Heart left ventricle (tissue), 13 donors: ENCODE data around the gene DIP2C.

Experiments used
- POLR2A ChIP-seq, 2 donors: fragments of 450-650 bp; IDR thresholded peaks; one replicate each; pipeline ENCODE4 v1.6.1; 2017; ENCODE audit warnings: antibody characterized with exemption in 2 of 2, mild to moderate bottlenecking in 2 of 2, moderate library complexity in 2 of 2
- TF ChIP-seq, protein P1 (sequence below), 12 donors: fragments of 200-600 bp; sonication (generic) in 4 of 12; IDR thresholded peaks; one replicate each; pipeline versions ENCODE4 v1.5.0 to v1.8.0; 2018 to 2022; ENCODE audit warnings: antibody characterized with exemption in 12 of 12, mild to moderate bottlenecking in 5 of 12
- donor health status: ischemic (EF 13 %, LVEDD 7.1; RV severe dilation, severe dysfunction).
- donor health status: DM: no; HTN: yes; CAD: no.
- donor health status: DM: no; HTN: no; CAD: no.
- donor health status: ischemic (EF 25% LVEDD 6.9; RV normal size, moderate dysfunction).
- donor health status: ischemic (EF 25% LVEDD 5.7; RV mildly dilated, moderate dysfunction).
- donor health status: ischemic (EF 35%, LVEDD 5.7; RV mildly dilated, moderate dysfunction).
- donor health status: nonischemic (EF 11% LVEDD 7.7; RV severe dilation, severe dysfunction).
- donor health status: DM: yes; HTN: yes; CAD: no.
- donor health status: PGD.
- donor health status: ischemic (EF 29% LVEDD 5.4; RV normal size, mild dysfunction).
- donor health status: nonischemic (EF 23%, LVEDD 6.1; RV moderate dilation, normal function).

DNA sequence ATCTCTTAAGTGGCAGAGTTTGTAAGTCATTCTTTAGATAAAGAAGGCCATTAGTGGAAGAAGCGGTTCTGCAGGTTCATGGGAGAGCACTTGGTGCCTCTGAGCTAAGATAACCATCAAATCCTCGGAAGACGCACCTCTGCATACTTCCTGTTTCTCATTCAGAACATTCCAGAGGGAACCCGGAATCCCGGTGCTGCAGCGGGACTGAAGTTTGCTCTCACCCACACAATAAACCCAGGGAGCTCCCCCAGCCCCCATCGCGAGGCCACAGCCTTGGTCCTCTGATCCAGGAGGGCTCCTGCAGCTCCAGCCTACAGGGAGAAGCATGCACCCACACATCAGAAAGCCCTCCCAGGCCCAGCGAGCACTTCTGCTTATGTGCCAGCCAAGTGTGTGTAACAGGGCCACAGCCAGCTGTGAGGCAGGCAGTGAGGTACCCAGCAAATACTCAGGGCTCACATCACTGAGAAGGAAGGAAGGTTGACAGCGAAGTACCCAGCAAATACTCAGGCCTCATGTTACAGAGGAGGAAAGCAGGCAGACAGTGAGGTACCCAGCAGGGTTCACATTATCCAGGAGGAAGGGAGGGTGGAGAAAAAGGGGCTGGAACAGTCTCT, 142.4 kb downstream of the DIP2C start:
- TF ChIP-seq, protein P1, sequence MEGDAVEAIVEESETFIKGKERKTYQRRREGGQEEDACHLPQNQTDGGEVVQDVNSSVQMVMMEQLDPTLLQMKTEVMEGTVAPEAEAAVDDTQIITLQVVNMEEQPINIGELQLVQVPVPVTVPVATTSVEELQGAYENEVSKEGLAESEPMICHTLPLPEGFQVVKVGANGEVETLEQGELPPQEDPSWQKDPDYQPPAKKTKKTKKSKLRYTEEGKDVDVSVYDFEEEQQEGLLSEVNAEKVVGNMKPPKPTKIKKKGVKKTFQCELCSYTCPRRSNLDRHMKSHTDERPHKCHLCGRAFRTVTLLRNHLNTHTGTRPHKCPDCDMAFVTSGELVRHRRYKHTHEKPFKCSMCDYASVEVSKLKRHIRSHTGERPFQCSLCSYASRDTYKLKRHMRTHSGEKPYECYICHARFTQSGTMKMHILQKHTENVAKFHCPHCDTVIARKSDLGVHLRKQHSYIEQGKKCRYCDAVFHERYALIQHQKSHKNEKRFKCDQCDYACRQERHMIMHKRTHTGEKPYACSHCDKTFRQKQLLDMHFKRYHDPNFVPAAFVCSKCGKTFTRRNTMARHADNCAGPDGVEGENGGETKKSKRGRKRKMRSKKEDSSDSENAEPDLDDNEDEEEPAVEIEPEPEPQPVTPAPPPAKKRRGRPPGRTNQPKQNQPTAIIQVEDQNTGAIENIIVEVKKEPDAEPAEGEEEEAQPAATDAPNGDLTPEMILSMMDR (IDR thresholded peaks at IDR 0.05) = no peak
- no peak for TF ChIP-seq POLR2A (IDR thresholded peaks at IDR 0.05)
